Activated CD4-positive, alpha-beta T cell treated with anti-CD3 and anti-CD28 coated beads, Interleukin-2, Interleukin-4, amounts not matched to agents 100 ng/mL and 50 ng/mL, durations not matched to agents 16 hours and 8 hours (primary cell): ENCODE data around the gene RNF40.
"Not testable (repeated sequence)": the region's sequence is repeated elsewhere in the genome, so short reads cannot be mapped to it uniquely, and the experiment has no call there.

Experiments used
- DNase-seq: peaks from one replicate; pipeline ENCODE4 v3.0.0-alpha.2; 2020; ENCODE audit warnings: low spot score

The RNF40 gene

GRCh38 chr16:30782486-30783279 lies 20.6 kb downstream of the RNF40 start:
- DNase-seq: no peak

- no peak for DNase-seq
Measured at GRCh38 chr16:30783280-30784109, 21.4 kb downstream of the RNF40 start.

- DNase-seq: no peak
Measured at GRCh38 chr16:30784215-30784614, 22.1 kb downstream of the RNF40 start.

GRCh38 chr16:30785126-30786106 lies 23.3 kb downstream of the RNF40 start:
- no peak for DNase-seq

- DNase-seq: no peak
Measured at GRCh38 chr16:30786115-30786935, 24.2 kb downstream of the RNF40 start.

- DNase-seq: no peak
Measured at GRCh38 chr16:30786936-30787612, 25.0 kb downstream of the RNF40 start, which contains the start of gene ZNF629. ZNF629 (minus strand) TSS chr16:30787205; CDS start chr16:30784482, 2,723 bp downstream.

GRCh38 chr16:30787613-30788378 lies 25.7 kb downstream of the RNF40 start:
- DNase-seq: no peak

- DNase-seq: no peak
Measured at GRCh38 chr16:30793508-30794069, 31.5 kb downstream of the RNF40 start.

GRCh38 chr16:30794634-30795033 lies 32.5 kb downstream of the RNF40 start:
- DNase-seq: no peak

- no peak for DNase-seq
Measured at GRCh38 chr16:30797670-30798309, 35.7 kb downstream of the RNF40 start.

GRCh38 chr16:30802936-30803335 lies 40.8 kb downstream of the RNF40 start:
- DNase-seq: no peak

- no peak for DNase-seq
Measured at GRCh38 chr16:30805056-30805369, 42.9 kb downstream of the RNF40 start.

GRCh38 chr16:30805370-30806169 lies 43.4 kb downstream of the RNF40 start:
- DNase-seq: no peak

- no peak for DNase-seq
Measured at GRCh38 chr16:30808146-30808545, 46.0 kb downstream of the RNF40 start.

- not testable (repeated sequence) for DNase-seq
Measured at GRCh38 chr16:30808890-30809426, 46.8 kb downstream of the RNF40 start.

- DNase-seq: not testable (repeated sequence)
Measured at GRCh38 chr16:30809675-30810074, 47.6 kb downstream of the RNF40 start.

GRCh38 chr16:30813821-30814189 lies 51.7 kb downstream of the RNF40 start:
- no peak for DNase-seq

GRCh38 chr16:30816769-30817168 lies 54.6 kb downstream of the RNF40 start:
- no peak for DNase-seq
